Prostate gland (tissue), 2 donors: ENCODE measurements around the gene FAXDC2.

ENCODE experiments used
- POLR2A ChIP-seq: fragments of 450-650 bp; IDR thresholded peaks from one replicate; pipeline ENCODE4 v1.6.1; 2016; ENCODE audit warnings: antibody characterized with exemption, mild to moderate bottlenecking
- POLR2AphosphoS5 ChIP-seq: sonication (generic); formaldehyde crosslinking; IDR thresholded peaks from one replicate; pipeline ENCODE4 v1.6.1; 2017; ENCODE audit warnings: antibody characterized with exemption
- TF ChIP-seq, protein P1 (sequence below), 4 experiments: fragments of 200-600 bp in 2 of 4; fragments of 450-650 bp in 2 of 4; sonication (generic) in 2 of 4; IDR thresholded peaks; 1 replicate in 3 of 4; 2 replicates in 1 of 4; pipeline ENCODE4 v1.5.1; 2016 to 2019; ENCODE audit warnings: antibody characterized with exemption in 4 of 4, mild to moderate bottlenecking in 2 of 4, moderate library complexity in 2 of 4

DNA sequence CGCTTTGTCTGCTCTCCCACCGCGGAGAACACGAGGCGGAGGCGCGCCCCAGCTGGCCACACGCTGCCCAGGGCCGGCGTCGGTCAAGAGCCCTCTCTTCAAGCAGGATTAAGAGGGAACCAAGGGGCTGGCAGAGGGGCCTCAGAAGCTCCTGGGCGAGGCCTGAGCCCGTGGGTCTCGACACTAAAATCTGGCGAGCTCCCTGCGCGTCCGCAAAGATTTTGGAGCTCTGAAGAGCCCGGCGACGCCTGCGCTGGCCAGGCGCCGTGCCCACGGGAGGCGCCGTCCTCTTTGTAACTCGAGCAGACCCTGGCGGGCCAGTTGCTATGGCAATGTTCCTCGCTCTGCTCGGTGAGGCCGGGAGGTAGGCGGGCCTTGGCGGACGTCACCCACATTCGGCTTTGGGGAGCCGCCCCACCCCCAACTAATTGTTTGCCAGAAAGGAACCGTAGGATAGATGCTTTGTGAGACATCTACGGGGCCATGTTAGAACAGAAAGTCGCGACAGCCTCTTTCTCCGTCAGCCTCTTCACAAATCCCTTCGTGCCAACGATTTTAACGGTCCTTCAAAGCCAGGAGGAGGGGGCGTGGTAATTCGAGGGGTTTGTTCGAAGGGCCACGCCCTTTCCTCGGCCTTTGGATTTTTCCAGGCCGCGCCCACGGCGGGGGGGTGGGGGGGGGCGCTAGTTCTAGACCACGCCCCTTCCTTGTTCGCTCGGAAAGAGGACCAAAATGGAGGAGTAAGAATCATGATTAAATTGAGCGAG is 7.3 kb upstream of the FAXDC2 start:
- TF ChIP-seq, protein P1, sequence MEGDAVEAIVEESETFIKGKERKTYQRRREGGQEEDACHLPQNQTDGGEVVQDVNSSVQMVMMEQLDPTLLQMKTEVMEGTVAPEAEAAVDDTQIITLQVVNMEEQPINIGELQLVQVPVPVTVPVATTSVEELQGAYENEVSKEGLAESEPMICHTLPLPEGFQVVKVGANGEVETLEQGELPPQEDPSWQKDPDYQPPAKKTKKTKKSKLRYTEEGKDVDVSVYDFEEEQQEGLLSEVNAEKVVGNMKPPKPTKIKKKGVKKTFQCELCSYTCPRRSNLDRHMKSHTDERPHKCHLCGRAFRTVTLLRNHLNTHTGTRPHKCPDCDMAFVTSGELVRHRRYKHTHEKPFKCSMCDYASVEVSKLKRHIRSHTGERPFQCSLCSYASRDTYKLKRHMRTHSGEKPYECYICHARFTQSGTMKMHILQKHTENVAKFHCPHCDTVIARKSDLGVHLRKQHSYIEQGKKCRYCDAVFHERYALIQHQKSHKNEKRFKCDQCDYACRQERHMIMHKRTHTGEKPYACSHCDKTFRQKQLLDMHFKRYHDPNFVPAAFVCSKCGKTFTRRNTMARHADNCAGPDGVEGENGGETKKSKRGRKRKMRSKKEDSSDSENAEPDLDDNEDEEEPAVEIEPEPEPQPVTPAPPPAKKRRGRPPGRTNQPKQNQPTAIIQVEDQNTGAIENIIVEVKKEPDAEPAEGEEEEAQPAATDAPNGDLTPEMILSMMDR (IDR thresholded peaks at IDR 0.05): peak in 2 of 4 experiments; percentile 19 to 28
- TF ChIP-seq POLR2AphosphoS5 (peak; percentile 75), POLR2A (peak; percentile 69)
